GM23338 (cell line): Measurements from ENCODE around the gene ERCC1. TPM values are rescaled to one million over a fixed set of nuclear protein-coding genes. Genes with fewer than 3 reads are reported as not detected.

Experiments used
- ATAC-seq: fragments of 200-7000 bp; cut with Tn5 transposase; 3 replicates; pipeline ENCODE4 v1.9.1; 2020
- DNase-seq: peaks from one replicate; pipeline ENCODE4 v3.0.0-alpha.2; 2015; ENCODE audit warnings: low spot score
- H2AFZ ChIP-seq: fragments of 200-600 bp; sonication (generic); 2 replicates; pipeline ENCODE4 v1.8.0; 2016; ENCODE audit warnings: antibody characterized with exemption, mild to moderate bottlenecking, moderate library complexity
- H3F3A ChIP-seq: fragments of 200-600 bp; sonication (generic); replicated peaks from 2 replicates; pipeline ENCODE4 v1.8.0; 2017; ENCODE audit warnings: antibody characterized with exemption, mixed run types, low read depth
- H3K27ac ChIP-seq: fragments of 200-600 bp; sonication (generic); 2 replicates; pipeline ENCODE4 v1.6.1; 2016; ENCODE audit warnings: low read depth
- H3K27me3 ChIP-seq: fragments of 200-600 bp; sonication (generic); 2 replicates; pipeline ENCODE4 v1.8.0; 2016; ENCODE audit warnings: mild to moderate bottlenecking, mixed run types, moderate library complexity; ENCODE audit not compliant: insufficient read depth
- H3K36me3 ChIP-seq: fragments of 200-600 bp; sonication (generic); 2 replicates; pipeline ENCODE4 v1.8.0; 2016; ENCODE audit warnings: mild to moderate bottlenecking; ENCODE audit not compliant: insufficient read depth
- H3K4me1 ChIP-seq: fragments of 200-600 bp; sonication (generic); 2 replicates; pipeline ENCODE4 v1.8.0; 2016; ENCODE audit warnings: mild to moderate bottlenecking, moderate library complexity; ENCODE audit not compliant: insufficient read depth
- H3K4me2 ChIP-seq: fragments of 200-600 bp; sonication (generic); 2 replicates; pipeline ENCODE4 v1.7.1; 2017; ENCODE audit warnings: mixed run types
- H3K4me3 ChIP-seq: fragments of 200-600 bp; sonication (generic); 2 replicates; pipeline ENCODE4 v1.6.1; 2016; ENCODE audit warnings: mixed run types
- H3K79me2 ChIP-seq: fragments of 200-600 bp; sonication (generic); replicated peaks from 2 replicates; pipeline ENCODE4 v1.8.0; 2017; ENCODE audit warnings: mild to moderate bottlenecking; ENCODE audit not compliant: insufficient read depth
- H3K9me2 ChIP-seq: fragments of 200-600 bp; sonication (generic); 2 replicates; pipeline ENCODE4 v1.8.0; 2017; ENCODE audit not compliant: insufficient read depth
- H4K20me1 ChIP-seq: fragments of 200-600 bp; sonication (generic); replicated peaks from 2 replicates; pipeline ENCODE4 v1.8.0; 2017; ENCODE audit warnings: mild to moderate bottlenecking; ENCODE audit not compliant: insufficient read depth
- H3K27ac Mint-ChIP-seq: 2 replicates; pipeline ENCODE4 v1.8.0; 2020; ENCODE audit warnings: inconsistent platforms, mild to moderate bottlenecking, moderate library complexity, mixed read lengths
- H3K27me3 Mint-ChIP-seq: 3 replicates; pipeline ENCODE4 v1.8.0; 2022; ENCODE audit warnings: low read depth, mild to moderate bottlenecking, moderate library complexity, mixed read lengths, inconsistent platforms; ENCODE audit not compliant: insufficient read depth, poor library complexity
- H3K36me3 Mint-ChIP-seq: 3 replicates; pipeline ENCODE4 v1.8.0; 2021; ENCODE audit warnings: low read depth, mild to moderate bottlenecking, inconsistent platforms, moderate library complexity, mixed read lengths
- H3K4me1 Mint-ChIP-seq: 3 replicates; pipeline ENCODE4 v1.8.0; 2020; ENCODE audit warnings: mild to moderate bottlenecking, inconsistent platforms, mixed read lengths
- H3K4me3 Mint-ChIP-seq: 3 replicates; pipeline ENCODE4 v1.8.0; 2021; ENCODE audit warnings: moderate library complexity, mild to moderate bottlenecking, inconsistent platforms, mixed read lengths
- H3K9me3 Mint-ChIP-seq: 3 replicates; pipeline ENCODE4 v1.8.0; 2020; ENCODE audit warnings: moderate library complexity, mild to moderate bottlenecking, inconsistent platforms, mixed read lengths
- CREB1 ChIP-seq: fragments of 250-450 bp; sonication (Bioruptor Pico); IDR thresholded peaks from 2 replicates; pipeline ENCODE4 v1.5.0; 2020; ENCODE audit warnings: low read depth, mild to moderate bottlenecking, moderate library complexity
- JUNB ChIP-seq: IDR thresholded peaks from one replicate; pipeline ENCODE4 v1.6.1; 2016; ENCODE audit warnings: antibody characterized with exemption; ENCODE audit not compliant: unreplicated experiment
- NANOG ChIP-seq: IDR thresholded peaks from 2 replicates; pipeline ENCODE4 v1.6.1; 2016; ENCODE audit warnings: antibody characterized with exemption, borderline replicate concordance
- POLR2AphosphoS5 ChIP-seq: IDR thresholded peaks from 2 replicates; pipeline ENCODE4 v1.6.1; 2016; ENCODE audit warnings: antibody characterized with exemption, low read depth
- STAT1 ChIP-seq: IDR thresholded peaks from one replicate; pipeline ENCODE4 v1.6.1; 2016; ENCODE audit warnings: antibody characterized with exemption; ENCODE audit not compliant: unreplicated experiment
- ZNF114 ChIP-seq: fragments of 250-450 bp; sonication (Bioruptor Pico); IDR thresholded peaks from 2 replicates; pipeline ENCODE4 v1.5.0; 2020; ENCODE audit warnings: mild to moderate bottlenecking, moderate library complexity
- ZNF331 ChIP-seq: fragments of 250-450 bp; sonication (Bioruptor Pico); IDR thresholded peaks from 2 replicates; pipeline ENCODE4 v1.5.0; 2020; ENCODE audit warnings: low read depth, mild to moderate bottlenecking, moderate library complexity
- polyA plus RNA-seq: library from polyadenylated mRNA; unstranded; fragments of >200 nt; fragmentation: Nextera tagmentation; extraction: Ambion mirVana; gene quantifications from 2 replicates; pipeline ENCODE4 v1.2.1, GENCODE V29; 2016
- total RNA-seq: library from RNA; depleted of rRNA; stranded (reverse); fragments of >200 nt; shearing (Covaris generic); gene quantifications from 2 replicates; pipeline ENCODE4 v1.2.3, GENCODE V29; 2014
- TF ChIP-seq, protein P1 (sequence below), 2 experiments: fragments of 200-600 bp in 1 of 2; sonication (generic) in 1 of 2; conservative IDR thresholded peaks; 2 replicates each; pipeline versions ENCODE4 v1.5.1 to v1.6.1; 2016 to 2017; ENCODE audit warnings: antibody characterized with exemption in 2 of 2, low read depth in 2 of 2, mild to moderate bottlenecking in 2 of 2, moderate library complexity in 1 of 2
- TF ChIP-seq, protein P2 (sequence below): IDR thresholded peaks from one replicate; pipeline ENCODE4 v1.6.1; 2018; ENCODE audit warnings: antibody characterized with exemption; ENCODE audit not compliant: unreplicated experiment
- TF ChIP-seq, protein P3 (sequence below): fragments of 250-450 bp; sonication (Bioruptor Pico); IDR thresholded peaks from 2 replicates; pipeline ENCODE4 v1.5.0; 2020; ENCODE audit warnings: mild to moderate bottlenecking, moderate library complexity

Gene ERCC1
- total and polyA plus RNA-seq, 2 experiments from 2014 or later, result 39.0 to 52.3 TPM

DNA sequence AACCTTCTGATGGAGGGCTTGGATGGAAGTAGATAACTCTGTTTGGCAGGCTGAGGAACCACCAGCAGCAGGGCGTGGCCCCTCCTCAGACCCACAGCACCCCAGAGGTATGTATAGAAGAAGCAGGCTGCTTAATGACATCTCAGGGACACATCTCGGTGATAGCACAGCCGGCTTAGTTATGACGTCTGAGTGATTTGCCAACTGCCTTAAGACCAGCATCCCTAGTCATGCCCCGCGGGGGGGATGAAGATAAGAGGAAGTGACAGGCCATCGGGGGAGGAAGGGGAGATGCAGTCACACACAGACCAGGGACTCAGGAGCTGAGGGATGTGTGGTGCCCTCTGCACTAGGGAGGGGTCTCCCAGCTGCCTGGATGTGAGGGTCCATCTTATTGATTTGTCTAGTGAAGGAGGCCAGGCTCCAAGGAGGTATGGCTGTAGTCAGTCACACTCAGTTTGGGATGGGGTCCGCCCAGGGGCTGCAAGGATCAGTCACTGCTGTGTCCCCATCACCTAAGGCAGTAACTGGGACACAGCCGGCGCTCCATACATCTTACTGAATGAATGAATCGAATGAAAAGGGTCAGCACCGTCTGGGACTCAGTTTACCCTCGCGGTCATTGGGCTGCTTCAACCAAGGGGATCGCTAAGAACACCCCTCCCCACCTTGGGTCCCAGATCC, 19.2 kb upstream of the ERCC1 start:
- Histone ChIP-seq H3K4me2 (peak overlapping the region; percentile 93), H3K9me2 (no peaks in the 10 kb centered on the region), H3K27ac (0 out of 2 replicates have a peak overlapping the region, but pooled peaks have one; percentile 47), H3K4me3 (peak overlapping the region; percentile 85), H2AFZ (peak overlapping the region; percentile 98), H4K20me1 (no peaks in the 10 kb centered on the region), H3F3A (peaks cover 40% of the 10 kb centered on the region), H3K79me2 (no peaks in the 10 kb centered on the region), H3K36me3 (no peaks in the 10 kb centered on the region), H3K4me1 (peaks cover 25% of the 10 kb centered on the region), H3K27me3 (peaks cover 29% of the 10 kb centered on the region)
- H3K4me1 Mint-ChIP-seq, result peaks cover 29% of the 10 kb centered on the region
- peaks cover 27% of the 10 kb centered on the region for H3K27me3 Mint-ChIP-seq
- TF ChIP-seq, protein P1, sequence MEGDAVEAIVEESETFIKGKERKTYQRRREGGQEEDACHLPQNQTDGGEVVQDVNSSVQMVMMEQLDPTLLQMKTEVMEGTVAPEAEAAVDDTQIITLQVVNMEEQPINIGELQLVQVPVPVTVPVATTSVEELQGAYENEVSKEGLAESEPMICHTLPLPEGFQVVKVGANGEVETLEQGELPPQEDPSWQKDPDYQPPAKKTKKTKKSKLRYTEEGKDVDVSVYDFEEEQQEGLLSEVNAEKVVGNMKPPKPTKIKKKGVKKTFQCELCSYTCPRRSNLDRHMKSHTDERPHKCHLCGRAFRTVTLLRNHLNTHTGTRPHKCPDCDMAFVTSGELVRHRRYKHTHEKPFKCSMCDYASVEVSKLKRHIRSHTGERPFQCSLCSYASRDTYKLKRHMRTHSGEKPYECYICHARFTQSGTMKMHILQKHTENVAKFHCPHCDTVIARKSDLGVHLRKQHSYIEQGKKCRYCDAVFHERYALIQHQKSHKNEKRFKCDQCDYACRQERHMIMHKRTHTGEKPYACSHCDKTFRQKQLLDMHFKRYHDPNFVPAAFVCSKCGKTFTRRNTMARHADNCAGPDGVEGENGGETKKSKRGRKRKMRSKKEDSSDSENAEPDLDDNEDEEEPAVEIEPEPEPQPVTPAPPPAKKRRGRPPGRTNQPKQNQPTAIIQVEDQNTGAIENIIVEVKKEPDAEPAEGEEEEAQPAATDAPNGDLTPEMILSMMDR (conservative IDR thresholded peaks at IDR 0.05; ENCODE audit: low read depth in 2 of 2), result no peak
- no peak for TF ChIP-seq STAT1
- TF ChIP-seq, protein P2, sequence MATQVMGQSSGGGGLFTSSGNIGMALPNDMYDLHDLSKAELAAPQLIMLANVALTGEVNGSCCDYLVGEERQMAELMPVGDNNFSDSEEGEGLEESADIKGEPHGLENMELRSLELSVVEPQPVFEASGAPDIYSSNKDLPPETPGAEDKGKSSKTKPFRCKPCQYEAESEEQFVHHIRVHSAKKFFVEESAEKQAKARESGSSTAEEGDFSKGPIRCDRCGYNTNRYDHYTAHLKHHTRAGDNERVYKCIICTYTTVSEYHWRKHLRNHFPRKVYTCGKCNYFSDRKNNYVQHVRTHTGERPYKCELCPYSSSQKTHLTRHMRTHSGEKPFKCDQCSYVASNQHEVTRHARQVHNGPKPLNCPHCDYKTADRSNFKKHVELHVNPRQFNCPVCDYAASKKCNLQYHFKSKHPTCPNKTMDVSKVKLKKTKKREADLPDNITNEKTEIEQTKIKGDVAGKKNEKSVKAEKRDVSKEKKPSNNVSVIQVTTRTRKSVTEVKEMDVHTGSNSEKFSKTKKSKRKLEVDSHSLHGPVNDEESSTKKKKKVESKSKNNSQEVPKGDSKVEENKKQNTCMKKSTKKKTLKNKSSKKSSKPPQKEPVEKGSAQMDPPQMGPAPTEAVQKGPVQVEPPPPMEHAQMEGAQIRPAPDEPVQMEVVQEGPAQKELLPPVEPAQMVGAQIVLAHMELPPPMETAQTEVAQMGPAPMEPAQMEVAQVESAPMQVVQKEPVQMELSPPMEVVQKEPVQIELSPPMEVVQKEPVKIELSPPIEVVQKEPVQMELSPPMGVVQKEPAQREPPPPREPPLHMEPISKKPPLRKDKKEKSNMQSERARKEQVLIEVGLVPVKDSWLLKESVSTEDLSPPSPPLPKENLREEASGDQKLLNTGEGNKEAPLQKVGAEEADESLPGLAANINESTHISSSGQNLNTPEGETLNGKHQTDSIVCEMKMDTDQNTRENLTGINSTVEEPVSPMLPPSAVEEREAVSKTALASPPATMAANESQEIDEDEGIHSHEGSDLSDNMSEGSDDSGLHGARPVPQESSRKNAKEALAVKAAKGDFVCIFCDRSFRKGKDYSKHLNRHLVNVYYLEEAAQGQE, result no peak
- no peak for TF ChIP-seq POLR2AphosphoS5
- no peak for TF ChIP-seq JUNB
- no peak for TF ChIP-seq CREB1 (CRISPR knock-in tag)
- TF ChIP-seq NANOG, result no peak
- no peak for TF ChIP-seq ZNF114
- TF ChIP-seq ZNF331 (CRISPR knock-in tag), result no peak
- TF ChIP-seq, protein P3, sequence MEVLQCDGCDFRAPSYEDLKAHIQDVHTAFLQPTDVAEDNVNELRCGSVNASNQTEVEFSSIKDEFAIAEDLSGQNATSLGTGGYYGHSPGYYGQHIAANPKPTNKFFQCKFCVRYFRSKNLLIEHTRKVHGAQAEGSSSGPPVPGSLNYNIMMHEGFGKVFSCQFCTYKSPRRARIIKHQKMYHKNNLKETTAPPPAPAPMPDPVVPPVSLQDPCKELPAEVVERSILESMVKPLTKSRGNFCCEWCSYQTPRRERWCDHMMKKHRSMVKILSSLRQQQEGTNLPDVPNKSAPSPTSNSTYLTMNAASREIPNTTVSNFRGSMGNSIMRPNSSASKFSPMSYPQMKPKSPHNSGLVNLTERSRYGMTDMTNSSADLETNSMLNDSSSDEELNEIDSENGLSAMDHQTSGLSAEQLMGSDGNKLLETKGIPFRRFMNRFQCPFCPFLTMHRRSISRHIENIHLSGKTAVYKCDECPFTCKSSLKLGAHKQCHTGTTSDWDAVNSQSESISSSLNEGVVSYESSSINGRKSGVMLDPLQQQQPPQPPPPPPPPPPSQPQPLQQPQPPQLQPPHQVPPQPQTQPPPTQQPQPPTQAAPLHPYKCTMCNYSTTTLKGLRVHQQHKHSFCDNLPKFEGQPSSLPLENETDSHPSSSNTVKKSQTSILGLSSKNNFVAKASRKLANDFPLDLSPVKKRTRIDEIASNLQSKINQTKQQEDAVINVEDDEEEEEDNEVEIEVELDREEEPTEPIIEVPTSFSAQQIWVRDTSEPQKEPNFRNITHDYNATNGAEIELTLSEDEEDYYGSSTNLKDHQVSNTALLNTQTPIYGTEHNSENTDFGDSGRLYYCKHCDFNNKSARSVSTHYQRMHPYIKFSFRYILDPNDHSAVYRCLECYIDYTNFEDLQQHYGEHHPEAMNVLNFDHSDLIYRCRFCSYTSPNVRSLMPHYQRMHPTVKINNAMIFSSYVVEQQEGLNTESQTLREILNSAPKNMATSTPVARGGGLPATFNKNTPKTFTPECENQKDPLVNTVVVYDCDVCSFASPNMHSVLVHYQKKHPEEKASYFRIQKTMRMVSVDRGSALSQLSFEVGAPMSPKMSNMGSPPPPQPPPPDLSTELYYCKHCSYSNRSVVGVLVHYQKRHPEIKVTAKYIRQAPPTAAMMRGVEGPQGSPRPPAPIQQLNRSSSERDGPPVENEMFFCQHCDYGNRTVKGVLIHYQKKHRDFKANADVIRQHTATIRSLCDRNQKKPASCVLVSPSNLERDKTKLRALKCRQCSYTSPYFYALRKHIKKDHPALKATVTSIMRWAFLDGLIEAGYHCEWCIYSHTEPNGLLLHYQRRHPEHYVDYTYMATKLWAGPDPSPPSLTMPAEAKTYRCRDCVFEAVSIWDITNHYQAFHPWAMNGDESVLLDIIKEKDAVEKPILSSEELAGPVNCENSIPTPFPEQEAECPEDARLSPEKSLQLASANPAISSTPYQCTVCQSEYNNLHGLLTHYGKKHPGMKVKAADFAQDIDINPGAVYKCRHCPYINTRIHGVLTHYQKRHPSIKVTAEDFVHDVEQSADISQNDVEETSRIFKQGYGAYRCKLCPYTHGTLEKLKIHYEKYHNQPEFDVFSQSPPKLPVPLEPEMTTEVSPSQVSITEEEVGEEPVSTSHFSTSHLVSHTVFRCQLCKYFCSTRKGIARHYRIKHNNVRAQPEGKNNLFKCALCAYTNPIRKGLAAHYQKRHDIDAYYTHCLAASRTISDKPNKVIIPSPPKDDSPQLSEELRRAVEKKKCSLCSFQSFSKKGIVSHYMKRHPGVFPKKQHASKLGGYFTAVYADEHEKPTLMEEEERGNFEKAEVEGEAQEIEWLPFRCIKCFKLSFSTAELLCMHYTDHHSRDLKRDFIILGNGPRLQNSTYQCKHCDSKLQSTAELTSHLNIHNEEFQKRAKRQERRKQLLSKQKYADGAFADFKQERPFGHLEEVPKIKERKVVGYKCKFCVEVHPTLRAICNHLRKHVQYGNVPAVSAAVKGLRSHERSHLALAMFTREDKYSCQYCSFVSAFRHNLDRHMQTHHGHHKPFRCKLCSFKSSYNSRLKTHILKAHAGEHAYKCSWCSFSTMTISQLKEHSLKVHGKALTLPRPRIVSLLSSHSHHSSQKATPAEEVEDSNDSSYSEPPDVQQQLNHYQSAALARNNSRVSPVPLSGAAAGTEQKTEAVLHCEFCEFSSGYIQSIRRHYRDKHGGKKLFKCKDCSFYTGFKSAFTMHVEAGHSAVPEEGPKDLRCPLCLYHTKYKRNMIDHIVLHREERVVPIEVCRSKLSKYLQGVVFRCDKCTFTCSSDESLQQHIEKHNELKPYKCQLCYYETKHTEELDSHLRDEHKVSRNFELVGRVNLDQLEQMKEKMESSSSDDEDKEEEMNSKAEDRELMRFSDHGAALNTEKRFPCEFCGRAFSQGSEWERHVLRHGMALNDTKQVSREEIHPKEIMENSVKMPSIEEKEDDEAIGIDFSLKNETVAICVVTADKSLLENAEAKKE (CRISPR knock-in tag), result no peak
- no peaks in the 10 kb centered on the region; the same call in 2 of the 3 replicates for H3K36me3 Mint-ChIP-seq
- peak; percentile 69 for DNase-seq
- peak; percentile 1; the same call in 2 of the 3 replicates for ATAC-seq
- H3K4me3 Mint-ChIP-seq, result peak overlapping the region; percentile 90
- H3K9me3 Mint-ChIP-seq, result no peaks in the 10 kb centered on the region
- H3K27ac Mint-ChIP-seq, result no peak overlapping the region
